ENCODE measurements around the gene GIPR. TPM values are rescaled to one million over a fixed set of nuclear protein-coding genes. Genes with fewer than 3 reads are reported as not detected.

GIPR gene
- total RNA-seq, 1 donor from 2014 or later: 4.7 TPM

DNA sequence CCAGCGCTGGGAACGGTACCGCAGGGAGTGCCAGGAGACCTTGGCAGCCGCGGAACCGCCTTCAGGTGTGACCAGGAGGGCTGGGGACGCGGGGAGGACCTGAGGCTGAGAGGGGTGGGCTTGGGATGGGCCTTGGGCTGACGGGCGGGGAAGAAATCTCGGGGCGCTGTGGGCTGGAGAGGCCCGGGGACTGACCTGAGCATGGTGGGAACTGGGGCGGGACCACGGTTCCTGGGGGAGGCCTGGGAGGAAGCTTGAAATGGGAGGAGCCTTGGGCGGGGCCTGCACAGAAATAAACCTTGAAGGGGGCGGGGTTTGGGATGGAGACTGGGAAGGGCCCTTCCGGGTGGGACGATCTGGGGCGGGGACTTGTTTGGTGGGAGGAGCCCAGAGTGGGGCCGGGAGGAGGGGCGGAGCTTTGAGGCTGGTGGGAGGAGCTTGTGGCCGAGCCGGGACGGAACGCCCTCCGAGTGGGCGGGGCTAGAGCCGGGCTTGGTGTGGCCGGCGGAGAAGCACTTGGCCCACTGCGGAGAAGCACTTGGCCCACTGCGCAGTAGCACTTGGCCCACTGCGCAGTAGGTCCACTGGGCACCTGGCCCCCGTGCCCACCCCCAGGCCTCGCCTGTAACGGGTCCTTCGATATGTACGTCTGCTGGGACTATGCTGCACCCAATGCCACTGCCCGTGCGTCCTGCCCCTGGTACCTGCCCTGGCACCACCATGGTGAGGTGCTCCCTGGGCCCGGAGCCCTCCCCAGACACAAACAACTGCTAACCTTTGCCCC lies 2.8 kb downstream of the GIPR start:
- Histone ChIP-seq H3K36me3 (no peaks in the 10 kb centered on the region), H3K4me1 (peaks cover 21% of the 10 kb centered on the region), H3K9me3 (replicated peaks) (no peaks in the 10 kb centered on the region), H3K27me3 (ENCODE audit: low read depth) (peaks cover 87% of the 10 kb centered on the region), H3K4me3 (peak overlapping the region; percentile 11), H3K27ac (replicated peaks) (no peak overlapping the region)
- TF ChIP-seq, protein P1, sequence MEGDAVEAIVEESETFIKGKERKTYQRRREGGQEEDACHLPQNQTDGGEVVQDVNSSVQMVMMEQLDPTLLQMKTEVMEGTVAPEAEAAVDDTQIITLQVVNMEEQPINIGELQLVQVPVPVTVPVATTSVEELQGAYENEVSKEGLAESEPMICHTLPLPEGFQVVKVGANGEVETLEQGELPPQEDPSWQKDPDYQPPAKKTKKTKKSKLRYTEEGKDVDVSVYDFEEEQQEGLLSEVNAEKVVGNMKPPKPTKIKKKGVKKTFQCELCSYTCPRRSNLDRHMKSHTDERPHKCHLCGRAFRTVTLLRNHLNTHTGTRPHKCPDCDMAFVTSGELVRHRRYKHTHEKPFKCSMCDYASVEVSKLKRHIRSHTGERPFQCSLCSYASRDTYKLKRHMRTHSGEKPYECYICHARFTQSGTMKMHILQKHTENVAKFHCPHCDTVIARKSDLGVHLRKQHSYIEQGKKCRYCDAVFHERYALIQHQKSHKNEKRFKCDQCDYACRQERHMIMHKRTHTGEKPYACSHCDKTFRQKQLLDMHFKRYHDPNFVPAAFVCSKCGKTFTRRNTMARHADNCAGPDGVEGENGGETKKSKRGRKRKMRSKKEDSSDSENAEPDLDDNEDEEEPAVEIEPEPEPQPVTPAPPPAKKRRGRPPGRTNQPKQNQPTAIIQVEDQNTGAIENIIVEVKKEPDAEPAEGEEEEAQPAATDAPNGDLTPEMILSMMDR (IDR thresholded peaks at IDR 0.05; ENCODE audit: borderline replicate concordance): no peak
- intact Hi-C loops (cut with micrococcal nuclease): no loop called here
- peak; percentile 45 for DNase-seq

GRCh38 chr19:45674946-45675345 lies 6.9 kb downstream of the GIPR start:
- Histone ChIP-seq H3K4me1 (peaks cover 15% of the 10 kb centered on the region), H3K27me3 (ENCODE audit: low read depth) (peaks cover 84% of the 10 kb centered on the region), H3K27ac (replicated peaks) (no peak overlapping the region), H3K4me3 (no peak overlapping the region), H3K36me3 (no peaks in the 10 kb centered on the region), H3K9me3 (replicated peaks) (no peaks in the 10 kb centered on the region)
- TF ChIP-seq, protein P1 (IDR thresholded peaks at IDR 0.05; ENCODE audit: borderline replicate concordance): no peak
- DNase-seq: no peak
- intact Hi-C loops (cut with micrococcal nuclease): no loop called here

- intact Hi-C loops (cut with micrococcal nuclease): no loop called here
- DNase-seq: no peak
- H3K27ac ChIP-seq (replicated peaks): no peak overlapping the region
- H3K4me1 ChIP-seq: peaks cover 27% of the 10 kb centered on the region
- H3K36me3 ChIP-seq: no peaks in the 10 kb centered on the region
- H3K4me3 ChIP-seq: peak overlapping the region; percentile 58
- TF ChIP-seq, protein P1 (IDR thresholded peaks at IDR 0.05; ENCODE audit: borderline replicate concordance): no peak
- H3K9me3 ChIP-seq (replicated peaks): no peaks in the 10 kb centered on the region
- peaks cover 66% of the 10 kb centered on the region for H3K27me3 ChIP-seq (ENCODE audit: low read depth)
Observed at GRCh38 chr19:45676851-45677263, 8.8 kb downstream of the GIPR start.

GRCh38 chr19:45677351-45678230 lies 9.6 kb downstream of the GIPR start:
- H3K36me3 ChIP-seq: no peaks in the 10 kb centered on the region
- H3K9me3 ChIP-seq (replicated peaks): no peaks in the 10 kb centered on the region
- peak overlapping the region; percentile 58 for H3K4me3 ChIP-seq
- intact Hi-C loops (cut with micrococcal nuclease): no loop called here
- peak; percentile 53 for DNase-seq
- H3K27ac ChIP-seq (replicated peaks): no peak overlapping the region
- TF ChIP-seq, protein P1 (IDR thresholded peaks at IDR 0.05; ENCODE audit: borderline replicate concordance): no peak
- peaks cover 29% of the 10 kb centered on the region for H3K4me1 ChIP-seq
- peaks cover 60% of the 10 kb centered on the region for H3K27me3 ChIP-seq (ENCODE audit: low read depth)

DNA sequence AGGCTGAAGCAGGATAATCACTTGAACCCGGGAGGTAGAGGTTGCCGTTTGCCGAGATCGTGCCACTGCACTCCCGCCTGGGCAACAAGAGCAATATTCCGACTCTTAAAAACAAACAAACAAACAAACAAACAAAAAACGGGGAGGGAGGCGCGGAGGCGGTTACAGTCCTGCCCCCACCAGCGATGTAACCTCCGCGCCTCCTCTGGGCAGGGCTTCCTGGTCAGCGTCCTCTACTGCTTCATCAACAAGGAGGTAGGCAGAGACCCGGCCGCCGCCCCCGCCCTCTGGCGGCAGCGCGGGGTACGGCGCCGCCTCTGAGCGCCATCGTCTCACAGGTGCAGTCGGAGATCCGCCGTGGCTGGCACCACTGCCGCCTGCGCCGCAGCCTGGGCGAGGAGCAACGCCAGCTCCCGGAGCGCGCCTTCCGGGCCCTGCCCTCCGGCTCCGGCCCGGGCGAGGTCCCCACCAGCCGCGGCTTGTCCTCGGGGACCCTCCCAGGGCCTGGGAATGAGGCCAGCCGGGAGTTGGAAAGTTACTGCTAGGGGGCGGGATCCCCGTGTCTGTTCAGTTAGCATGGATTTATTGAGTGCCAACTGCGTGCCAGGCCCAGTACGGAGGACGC lies 13.5 kb downstream of the GIPR start:
- Histone ChIP-seq H3K36me3 (peaks cover 25% of the 10 kb centered on the region), H3K9me3 (replicated peaks) (no peaks in the 10 kb centered on the region), H3K27me3 (ENCODE audit: low read depth) (peaks cover 34% of the 10 kb centered on the region), H3K27ac (replicated peaks) (peak overlapping the region; percentile 77), H3K4me1 (peaks cover 29% of the 10 kb centered on the region), H3K4me3 (peak overlapping the region; percentile 60)
- intact Hi-C loops (cut with micrococcal nuclease): no loop called here
- TF ChIP-seq, protein P1 (IDR thresholded peaks at IDR 0.05; ENCODE audit: borderline replicate concordance): peak; percentile 99
- peak; percentile 83 for DNase-seq
